Measurements from ENCODE around the gene NPL. TPM values are rescaled to one million over a fixed set of nuclear protein-coding genes. Genes with fewer than 3 reads are reported as not detected.

The NPL gene
- total RNA-seq, 1 donor from 2014 or later = 2.4 TPM

GRCh38 chr1:182770232-182770631 lies 19.3 kb upstream of the NPL start:
- no peak for TF ChIP-seq CTCF (IDR thresholded peaks at IDR 0.05; ENCODE audit: insufficient read depth, low read length, severe bottlenecking)
- DNase-seq (ENCODE audit: low read depth) = no peak
- H3K27me3 ChIP-seq (ENCODE audit: control insufficient read depth, insufficient read depth, low read length) = peaks cover 8% of the 10 kb centered on the region
- H3K36me3 ChIP-seq (ENCODE audit: control insufficient read depth, insufficient read depth, low read length) = no peaks in the 10 kb centered on the region
- no peak overlapping the region for H3K4me3 ChIP-seq (ENCODE audit: low read depth, low read length)
- no peak for FAIRE-seq

GRCh38 chr1:182771187-182771984 lies 18.2 kb upstream of the NPL start:
- Histone ChIP-seq H3K36me3 (ENCODE audit: control insufficient read depth, insufficient read depth, low read length) (no peaks in the 10 kb centered on the region), H3K27me3 (ENCODE audit: control insufficient read depth, insufficient read depth, low read length) (peaks cover 8% of the 10 kb centered on the region), H3K4me3 (ENCODE audit: low read depth, low read length) (no peak overlapping the region)
- no peak for FAIRE-seq
- DNase-seq (ENCODE audit: low read depth) = no peak
- TF ChIP-seq CTCF (IDR thresholded peaks at IDR 0.05; ENCODE audit: insufficient read depth, low read length, severe bottlenecking) = no peak

GRCh38 chr1:182777386-182777785 lies 12.2 kb upstream of the NPL start:
- TF ChIP-seq CTCF (IDR thresholded peaks at IDR 0.05; ENCODE audit: insufficient read depth, low read length, severe bottlenecking) = no peak
- DNase-seq (ENCODE audit: low read depth) (no peak), FAIRE-seq (no peak)
- Histone ChIP-seq H3K4me3 (ENCODE audit: low read depth, low read length) (no peak overlapping the region), H3K27me3 (ENCODE audit: control insufficient read depth, insufficient read depth, low read length) (peaks cover 5% of the 10 kb centered on the region), H3K36me3 (ENCODE audit: control insufficient read depth, insufficient read depth, low read length) (no peaks in the 10 kb centered on the region)

- FAIRE-seq (no peak), DNase-seq (ENCODE audit: low read depth) (no peak)
- H3K27me3 ChIP-seq (ENCODE audit: control insufficient read depth, insufficient read depth, low read length) = peaks cover 5% of the 10 kb centered on the region
- TF ChIP-seq CTCF (IDR thresholded peaks at IDR 0.05; ENCODE audit: insufficient read depth, low read length, severe bottlenecking) = no peak
- no peak overlapping the region for H3K4me3 ChIP-seq (ENCODE audit: low read depth, low read length)
- H3K36me3 ChIP-seq (ENCODE audit: control insufficient read depth, insufficient read depth, low read length) = no peaks in the 10 kb centered on the region
These were observed 10.7 kb upstream of the NPL start for GRCh38 chr1:182778862-182779261.

- FAIRE-seq (no peak), DNase-seq (ENCODE audit: low read depth) (no peak)
- TF ChIP-seq CTCF (IDR thresholded peaks at IDR 0.05; ENCODE audit: insufficient read depth, low read length, severe bottlenecking) = no peak
- Histone ChIP-seq H3K4me3 (ENCODE audit: low read depth, low read length) (no peak overlapping the region), H3K36me3 (ENCODE audit: control insufficient read depth, insufficient read depth, low read length) (no peaks in the 10 kb centered on the region), H3K27me3 (ENCODE audit: control insufficient read depth, insufficient read depth, low read length) (peaks cover 1% of the 10 kb centered on the region)
These were observed 10.0 kb upstream of the NPL start for GRCh38 chr1:182779530-182779929.
